Cardiac muscle cell (in vitro differentiated cells and primary cell): ENCODE results near the gene UBR4. TPM values are rescaled to one million over a fixed set of nuclear protein-coding genes. Genes with fewer than 3 reads are reported as not detected.

Experiments used
- DNase-seq, 2 donors: peaks; one replicate each; pipeline versions ENCODE4 v3.0.0 to v3.0.0-alpha.2; 2010 to 2017; ENCODE audit warnings: low read depth in 1 of 2, low spot score in 1 of 2
- H3K27ac ChIP-seq: fragments of 200-600 bp; sonication (generic); 2 replicates; pipeline ENCODE4 v1.5.1; 2016
- H3K27me3 ChIP-seq: fragments of 200-600 bp; sonication (generic); 2 replicates; pipeline ENCODE4 v1.6.0; 2016; ENCODE audit warnings: control low read depth
- H3K36me3 ChIP-seq: fragments of 200-600 bp; sonication (generic); 2 replicates; pipeline ENCODE4 v1.5.1; 2016; ENCODE audit warnings: control low read depth
- H3K4me1 ChIP-seq: fragments of 200-600 bp; sonication (generic); 2 replicates; pipeline ENCODE4 v1.8.1; 2017; ENCODE audit warnings: low read depth, mild to moderate bottlenecking, mixed run types
- H3K4me3 ChIP-seq: fragments of 200-600 bp; sonication (generic); 2 replicates; pipeline ENCODE4 v1.5.1; 2016; ENCODE audit warnings: mild to moderate bottlenecking
- H3K9me3 ChIP-seq: fragments of 200-600 bp; sonication (generic); 2 replicates; pipeline ENCODE4 v1.5.1; 2017; ENCODE audit warnings: low read depth, mild to moderate bottlenecking, control low read depth
- polyA plus RNA-seq: library from polyadenylated mRNA; unstranded; fragments of >200 nt; fragmentation: Nextera tagmentation; extraction: Ambion mirVana; gene quantifications from 2 replicates; pipeline ENCODE4 v1.2.1, GENCODE V29; 2016
- total RNA-seq: library from RNA; depleted of rRNA; stranded (reverse); fragments of >200 nt; gene quantifications from 2 replicates; pipeline ENCODE4 v1.2.3, GENCODE V29; 2016
- TF ChIP-seq, protein P1 (sequence below): IDR thresholded peaks from 2 replicates; pipeline ENCODE4 v1.5.1; 2012; ENCODE audit warnings: low read depth, mild to moderate bottlenecking, low read length

Gene UBR4
- total and polyA plus RNA-seq, 2 experiments from 2014 or later: 76.4 to 206 TPM

DNA sequence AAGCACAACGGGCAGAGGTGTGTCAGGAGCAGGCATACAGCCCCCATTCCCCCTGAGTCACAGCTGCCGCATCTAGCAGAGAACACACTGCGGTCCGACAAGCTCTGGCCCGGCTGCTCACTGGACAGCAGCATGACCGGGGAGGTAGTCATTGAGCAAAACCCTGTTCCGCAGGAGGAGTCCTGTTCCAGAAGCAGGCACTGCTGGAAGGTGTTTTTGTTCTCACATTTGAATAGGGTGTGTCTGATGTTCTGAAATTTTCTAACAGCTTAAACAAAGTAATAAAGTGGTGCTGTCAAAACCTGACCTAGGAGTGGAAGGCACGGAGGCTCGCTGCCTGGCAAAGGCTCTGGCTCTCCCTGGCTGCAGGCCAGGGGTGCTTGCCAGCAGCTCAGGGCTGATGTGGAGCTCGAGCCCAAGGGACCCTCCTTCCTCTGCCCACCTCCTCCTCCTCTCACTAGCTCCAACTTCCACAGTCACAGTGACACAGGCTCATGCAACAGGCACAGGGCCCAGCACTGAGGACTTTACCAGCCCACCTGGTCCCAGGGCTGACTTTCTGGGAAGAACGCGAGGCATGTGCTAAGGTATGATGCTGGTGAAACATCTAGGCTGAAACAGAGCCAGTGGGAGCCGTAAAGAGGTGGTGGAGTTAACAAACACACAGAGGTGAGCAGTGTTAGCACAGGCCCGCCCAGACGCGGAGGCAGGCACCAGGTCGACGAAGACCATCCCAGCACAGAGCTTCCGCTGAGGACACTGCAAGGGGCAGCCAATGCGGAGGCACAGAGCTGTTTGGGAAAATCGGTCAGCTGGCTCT, 135.0 kb downstream of the UBR4 start:
- H3K36me3 ChIP-seq: peaks cover 67% of the 10 kb centered on the region
- H3K9me3 ChIP-seq: no peaks in the 10 kb centered on the region
- no peak for DNase-seq

DNA sequence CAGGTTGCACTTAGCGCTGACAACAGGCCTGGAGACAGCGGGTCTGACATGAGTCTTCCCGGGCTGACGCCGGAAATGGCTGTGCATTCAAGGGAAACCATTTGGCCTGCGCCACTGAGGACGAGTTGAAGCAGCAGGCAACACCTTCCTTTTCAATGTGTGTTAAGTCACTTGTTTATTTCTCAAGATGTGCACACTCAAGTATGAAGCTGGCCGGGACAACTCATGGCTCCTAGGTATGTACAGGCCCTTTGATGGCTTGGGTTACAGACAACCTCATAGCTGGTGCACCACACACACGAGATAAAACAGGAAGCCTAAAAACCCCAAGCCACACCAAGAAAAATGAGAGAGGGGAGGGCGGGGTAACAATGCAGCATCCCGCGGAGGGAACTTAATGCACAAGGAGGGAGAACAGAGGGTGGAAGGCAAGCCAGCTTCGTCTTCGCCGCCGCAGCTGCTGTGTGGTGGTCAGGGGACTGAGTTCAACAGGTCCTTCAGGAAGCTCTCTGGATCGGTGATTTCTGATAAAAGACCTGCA, 135.6 kb downstream of the UBR4 start:
- no peak overlapping the region for H3K4me3 ChIP-seq
- TF ChIP-seq, protein P1, sequence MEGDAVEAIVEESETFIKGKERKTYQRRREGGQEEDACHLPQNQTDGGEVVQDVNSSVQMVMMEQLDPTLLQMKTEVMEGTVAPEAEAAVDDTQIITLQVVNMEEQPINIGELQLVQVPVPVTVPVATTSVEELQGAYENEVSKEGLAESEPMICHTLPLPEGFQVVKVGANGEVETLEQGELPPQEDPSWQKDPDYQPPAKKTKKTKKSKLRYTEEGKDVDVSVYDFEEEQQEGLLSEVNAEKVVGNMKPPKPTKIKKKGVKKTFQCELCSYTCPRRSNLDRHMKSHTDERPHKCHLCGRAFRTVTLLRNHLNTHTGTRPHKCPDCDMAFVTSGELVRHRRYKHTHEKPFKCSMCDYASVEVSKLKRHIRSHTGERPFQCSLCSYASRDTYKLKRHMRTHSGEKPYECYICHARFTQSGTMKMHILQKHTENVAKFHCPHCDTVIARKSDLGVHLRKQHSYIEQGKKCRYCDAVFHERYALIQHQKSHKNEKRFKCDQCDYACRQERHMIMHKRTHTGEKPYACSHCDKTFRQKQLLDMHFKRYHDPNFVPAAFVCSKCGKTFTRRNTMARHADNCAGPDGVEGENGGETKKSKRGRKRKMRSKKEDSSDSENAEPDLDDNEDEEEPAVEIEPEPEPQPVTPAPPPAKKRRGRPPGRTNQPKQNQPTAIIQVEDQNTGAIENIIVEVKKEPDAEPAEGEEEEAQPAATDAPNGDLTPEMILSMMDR: no peak
- H3K9me3 ChIP-seq: no peaks in the 10 kb centered on the region
- H3K27ac ChIP-seq: no peak overlapping the region
- no peak for DNase-seq
- no peaks in the 10 kb centered on the region for H3K27me3 ChIP-seq
- no peaks in the 10 kb centered on the region for H3K4me1 ChIP-seq
- H3K36me3 ChIP-seq: peaks cover 60% of the 10 kb centered on the region

More for the DNA sequence above, 135.0 kb downstream of the UBR4 start:
- Histone ChIP-seq H3K4me3 (no peak overlapping the region), H3K27ac (no peak overlapping the region), H3K27me3 (no peaks in the 10 kb centered on the region), H3K4me1 (no peaks in the 10 kb centered on the region)
- TF ChIP-seq, protein P1: no peak

DNA sequence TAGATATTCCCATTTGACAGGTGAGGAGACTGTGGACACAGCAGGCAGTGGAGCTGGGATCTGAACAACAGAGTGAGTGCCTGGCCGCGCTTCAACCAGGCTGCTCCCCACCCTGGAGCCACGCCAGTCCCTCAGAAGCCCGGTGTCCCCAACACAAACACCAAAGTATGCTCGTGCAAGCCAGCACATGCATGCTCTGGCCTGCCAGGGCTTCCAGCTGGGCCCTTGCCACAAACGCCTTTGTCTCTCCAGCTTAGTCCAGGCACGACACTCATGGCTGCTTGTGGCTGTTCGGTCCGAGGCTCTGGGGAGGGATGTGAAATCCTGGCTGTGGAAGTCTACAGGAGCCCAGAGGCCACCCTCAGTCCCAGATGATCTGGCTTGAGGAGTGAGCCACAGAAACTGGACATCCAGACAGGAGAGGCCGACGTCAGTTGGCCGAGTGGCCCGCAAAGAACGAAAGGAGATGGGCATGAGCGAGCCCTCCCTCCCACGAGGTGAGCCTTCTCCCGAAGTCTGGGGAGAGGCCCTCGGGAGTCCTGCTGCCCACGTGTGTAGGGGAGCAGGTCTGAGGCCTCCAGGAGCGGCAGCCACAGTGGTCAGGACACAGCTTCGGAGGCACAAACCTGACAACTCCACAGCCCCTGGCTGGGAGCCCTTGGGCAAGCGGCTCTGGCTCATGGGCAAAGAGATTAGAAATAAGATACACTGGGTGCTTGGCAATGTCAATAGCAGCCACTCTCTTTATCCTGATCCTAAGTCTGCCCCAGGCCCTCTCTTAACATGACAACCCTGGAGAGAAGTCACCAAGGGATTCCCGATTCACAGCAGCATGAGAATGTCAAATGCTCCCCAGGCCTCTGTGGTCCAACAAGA, 136.5 kb downstream of the UBR4 start:
- Histone ChIP-seq H3K36me3 (peaks cover 53% of the 10 kb centered on the region), H3K9me3 (no peaks in the 10 kb centered on the region), H3K4me3 (no peak overlapping the region), H3K27ac (no peak overlapping the region), H3K27me3 (no peaks in the 10 kb centered on the region), H3K4me1 (no peaks in the 10 kb centered on the region)
- TF ChIP-seq, protein P1: no peak
- DNase-seq: no peak

DNA sequence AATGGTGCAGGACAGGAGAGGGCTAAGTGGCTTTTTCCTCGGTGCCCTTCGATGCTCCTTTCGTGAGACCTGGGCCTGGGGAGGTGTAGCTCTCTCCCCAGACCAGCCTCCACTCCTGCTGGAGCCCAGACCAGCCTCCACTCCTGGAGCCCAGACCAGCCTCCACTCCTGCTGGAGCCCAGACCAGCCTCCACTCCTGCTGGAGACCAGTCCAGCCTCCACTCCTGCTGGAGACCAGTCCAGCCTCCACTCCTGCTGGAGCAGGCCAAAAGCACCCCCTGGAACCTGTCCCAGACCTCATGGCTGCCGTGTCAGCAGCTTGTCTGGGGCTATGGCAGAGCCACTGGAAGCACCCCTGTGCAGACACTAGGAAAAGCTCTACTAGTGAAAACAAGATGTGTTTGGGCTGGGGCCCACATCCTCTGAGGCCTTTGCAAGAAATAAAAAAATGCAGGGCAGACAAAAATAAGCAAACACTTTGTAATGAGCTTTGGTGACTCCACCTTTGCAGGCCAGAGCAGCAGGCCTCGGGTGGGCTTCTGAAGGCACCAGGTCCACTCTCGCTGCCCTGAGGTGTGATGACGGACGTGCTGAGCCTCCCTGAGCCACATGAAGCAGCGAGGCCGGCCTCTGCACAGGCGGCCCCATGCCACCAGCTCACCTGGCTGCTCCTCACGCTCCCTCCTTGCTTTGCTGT, 137.6 kb downstream of the UBR4 start:
- DNase-seq: no peak

More for the DNA sequence above, 137.6 kb downstream of the UBR4 start:
- Histone ChIP-seq H3K27ac (no peak overlapping the region), H3K27me3 (no peaks in the 10 kb centered on the region), H3K9me3 (no peaks in the 10 kb centered on the region), H3K4me1 (no peaks in the 10 kb centered on the region), H3K4me3 (no peak overlapping the region), H3K36me3 (peaks cover 42% of the 10 kb centered on the region)
- TF ChIP-seq, protein P1: no peak
